ENCODE measurements around the gene KBTBD13. TPM values are rescaled to one million over a fixed set of nuclear protein-coding genes. Genes with fewer than 3 reads are reported as not detected.
"Not testable (repeated sequence)": the region's sequence is repeated elsewhere in the genome, so short reads cannot be mapped to it uniquely, and the experiment has no call there.

The KBTBD13 gene
- total RNA-seq, 1 donor from 2014 or later: not detected

DNA sequence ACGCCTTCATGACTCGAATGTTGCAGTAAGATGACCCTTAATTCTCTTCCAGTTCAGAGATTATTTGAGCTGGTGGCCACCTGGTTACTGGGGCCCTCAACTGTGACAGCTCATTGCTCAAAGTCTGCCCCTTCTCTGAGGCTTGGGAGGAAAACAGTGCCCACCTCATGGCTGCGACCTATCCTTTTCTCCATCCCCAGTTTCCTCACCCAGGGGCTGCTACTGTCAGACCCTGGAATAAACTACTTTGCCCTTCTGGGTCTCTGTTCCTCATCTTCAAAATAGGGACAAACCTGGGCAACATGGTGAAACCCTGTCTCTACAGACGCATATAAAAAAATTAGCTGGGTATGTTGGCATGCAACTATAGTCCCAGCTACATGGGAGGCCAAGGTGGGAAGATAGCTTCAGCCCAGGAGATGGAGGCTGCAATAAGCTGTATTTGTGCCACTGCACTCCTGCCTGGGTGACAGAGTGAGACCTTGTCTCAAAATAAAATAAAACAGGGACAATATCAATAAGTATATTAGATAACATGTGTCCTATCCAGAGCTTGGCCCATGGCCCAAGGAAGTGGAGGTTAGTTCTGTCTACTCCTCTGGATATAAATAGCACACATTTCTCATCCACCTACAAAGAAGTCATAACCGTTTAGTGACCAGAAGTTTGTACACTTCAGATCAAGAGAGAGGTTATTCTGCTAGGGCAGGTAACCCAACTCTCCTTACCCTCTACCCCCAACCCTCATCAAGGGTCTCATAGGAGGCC, 6.6 kb upstream of the KBTBD13 start:
- DNase-seq: no peak

DNA sequence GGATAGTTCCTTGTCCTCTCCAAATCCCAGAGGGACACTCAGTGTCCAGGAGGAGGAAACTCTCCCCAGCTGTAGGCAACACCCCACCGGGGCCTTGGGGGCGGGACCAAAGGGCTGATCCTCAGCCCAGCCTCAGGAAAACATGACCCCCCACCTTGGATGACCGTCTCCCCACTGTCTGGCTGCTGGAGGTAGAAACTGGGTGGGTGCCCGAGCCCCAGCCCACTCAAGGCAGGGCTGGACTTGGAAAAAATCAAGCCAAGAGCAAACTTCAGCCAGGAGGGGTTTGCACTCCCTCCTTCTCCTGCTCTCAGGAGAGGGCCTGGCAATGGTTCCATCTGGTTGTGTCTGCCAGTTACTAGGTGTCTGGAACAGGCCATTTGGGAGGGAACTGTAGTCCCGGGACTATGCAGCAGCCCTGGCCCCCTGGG, 5.2 kb upstream of the KBTBD13 start:
- no peak for DNase-seq

DNA sequence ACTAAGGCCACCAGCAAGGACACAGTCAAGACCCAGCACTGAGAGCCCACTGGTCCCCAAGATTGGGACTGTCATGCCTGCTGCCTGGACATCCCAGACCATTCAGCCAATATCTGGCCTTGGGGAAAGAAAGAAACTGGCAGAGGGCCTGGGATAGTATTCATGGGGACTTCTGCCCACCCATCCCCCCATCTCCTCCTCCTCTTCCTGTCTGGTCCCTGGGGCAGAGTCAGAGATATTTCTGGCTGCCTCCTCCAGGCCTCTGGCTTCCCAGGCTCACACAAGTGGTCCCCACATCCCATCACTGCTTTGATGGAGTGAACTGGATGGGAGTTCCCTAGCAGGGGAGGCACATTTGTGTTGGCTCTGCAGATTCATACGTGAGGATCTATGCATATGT, 4.5 kb upstream of the KBTBD13 start:
- DNase-seq: no peak

DNA sequence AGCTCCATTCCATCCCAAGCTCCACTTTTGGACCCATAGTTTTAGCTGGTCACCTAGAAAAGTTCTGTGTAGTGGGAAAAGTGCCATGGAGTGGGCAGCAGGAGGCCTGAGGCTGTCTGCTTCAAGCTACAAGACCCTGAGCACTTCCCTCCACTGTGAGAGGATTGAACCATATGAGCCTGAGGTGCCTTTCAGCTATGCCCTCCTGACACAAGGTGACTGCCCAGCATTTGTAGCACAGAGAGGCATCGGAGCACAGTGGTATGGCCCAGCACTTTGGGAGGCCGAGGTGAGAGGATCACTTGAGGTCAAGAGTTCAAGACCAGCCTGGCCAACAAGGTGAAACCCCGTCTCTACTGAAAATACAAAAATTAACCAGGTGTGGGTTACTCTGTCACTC, 3.9 kb upstream of the KBTBD13 start:
- no peak for DNase-seq

DNA sequence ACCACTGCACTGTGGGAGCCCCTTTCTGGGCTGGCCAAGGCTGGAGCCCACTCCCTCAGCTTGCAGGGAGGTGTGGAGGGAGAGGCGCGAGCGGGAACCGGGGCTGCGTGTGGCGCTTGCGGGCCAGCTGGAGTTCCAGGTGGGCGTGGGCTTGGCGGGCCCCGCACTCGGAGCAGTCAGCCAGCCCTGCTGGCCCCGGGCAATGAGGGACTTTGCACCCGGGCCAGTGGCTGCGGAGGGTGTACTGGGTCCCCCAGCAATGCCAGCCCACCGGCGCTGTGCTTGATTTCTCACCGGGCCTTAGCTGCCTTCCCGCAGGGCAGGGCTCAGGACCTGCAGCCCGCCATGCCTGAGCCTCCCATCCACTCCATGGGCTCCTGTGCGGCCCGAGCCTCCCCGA, 1.6 kb upstream of the KBTBD13 start:
- DNase-seq: not testable (repeated sequence)

DNA sequence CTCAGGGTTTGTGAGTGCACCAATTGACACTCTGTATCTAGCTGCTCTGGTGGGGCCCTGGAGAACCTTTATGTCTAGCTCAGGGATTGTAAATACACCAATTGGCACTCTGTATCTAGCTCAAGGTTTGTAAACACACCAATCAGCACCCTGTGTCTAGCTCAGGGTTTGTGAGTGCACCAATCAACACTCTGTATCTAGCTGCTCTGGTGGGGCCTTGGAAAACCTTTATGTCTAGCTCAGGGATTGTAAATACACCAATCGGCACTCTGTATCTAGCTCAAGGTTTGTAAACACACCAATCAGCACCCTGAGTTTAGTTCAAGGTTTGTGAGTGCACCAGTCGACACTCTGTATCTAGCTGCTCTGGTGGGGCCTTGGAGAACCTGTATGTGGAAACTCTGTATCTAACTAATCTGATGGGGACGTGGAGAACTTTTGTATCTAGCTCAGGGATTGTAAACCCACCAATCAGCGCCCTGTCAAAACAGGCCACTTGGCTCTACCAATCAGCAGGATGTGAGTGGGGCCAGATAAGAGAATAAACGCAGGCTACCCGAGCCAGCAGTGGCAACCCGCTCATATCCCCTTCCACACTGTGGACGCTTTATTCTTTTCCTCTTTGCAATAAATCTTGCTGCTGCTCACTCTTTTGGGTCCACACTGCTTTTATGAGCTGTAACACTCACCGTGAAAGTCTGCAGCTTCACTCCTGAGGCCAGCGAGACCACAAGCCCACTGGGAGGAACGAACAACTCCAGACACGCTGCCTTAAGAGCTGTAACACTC, 745 bp upstream of the KBTBD13 start:
- DNase-seq: not testable (repeated sequence)

DNA sequence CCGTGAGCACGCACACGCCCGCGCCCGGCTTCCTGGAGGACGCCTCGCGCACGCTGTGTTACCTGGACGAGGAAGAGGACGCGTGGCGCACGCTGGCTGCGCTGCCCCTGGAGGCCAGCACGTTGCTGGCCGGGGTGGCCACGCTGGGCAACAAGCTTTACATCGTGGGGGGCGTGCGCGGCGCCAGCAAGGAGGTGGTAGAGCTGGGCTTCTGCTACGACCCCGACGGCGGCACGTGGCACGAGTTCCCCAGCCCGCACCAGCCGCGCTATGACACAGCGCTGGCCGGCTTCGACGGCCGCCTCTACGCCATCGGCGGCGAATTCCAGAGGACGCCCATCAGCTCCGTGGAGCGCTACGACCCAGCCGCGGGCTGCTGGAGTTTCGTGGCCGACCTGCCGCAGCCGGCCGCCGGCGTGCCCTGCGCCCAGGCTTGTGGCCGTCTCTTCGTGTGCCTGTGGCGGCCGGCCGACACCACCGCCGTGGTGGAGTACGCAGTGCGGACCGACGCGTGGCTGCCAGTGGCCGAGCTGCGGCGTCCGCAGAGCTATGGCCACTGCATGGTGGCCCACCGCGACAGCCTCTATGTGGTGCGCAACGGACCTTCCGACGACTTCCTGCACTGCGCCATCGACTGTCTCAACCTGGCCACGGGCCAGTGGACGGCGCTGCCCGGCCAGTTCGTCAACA, 890 bp downstream of the KBTBD13 start:
- no peak for DNase-seq

DNA sequence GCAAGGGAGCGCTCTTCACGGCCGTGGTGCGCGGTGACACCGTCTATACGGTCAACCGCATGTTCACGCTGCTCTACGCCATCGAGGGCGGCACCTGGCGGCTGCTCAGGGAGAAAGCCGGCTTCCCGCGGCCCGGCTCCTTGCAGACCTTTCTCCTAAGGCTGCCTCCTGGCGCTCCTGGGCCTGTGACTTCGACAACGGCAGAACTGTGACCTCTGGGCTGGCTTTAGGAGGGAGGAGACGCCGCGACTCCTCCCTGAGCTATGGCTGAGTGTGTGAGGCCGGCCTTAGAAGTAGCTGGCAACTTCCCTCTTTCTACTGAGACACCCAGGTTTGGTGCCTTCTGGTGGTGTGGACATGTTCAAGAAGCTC, 1.4 kb downstream of the KBTBD13 start:
- DNase-seq: peak; percentile 83

DNA sequence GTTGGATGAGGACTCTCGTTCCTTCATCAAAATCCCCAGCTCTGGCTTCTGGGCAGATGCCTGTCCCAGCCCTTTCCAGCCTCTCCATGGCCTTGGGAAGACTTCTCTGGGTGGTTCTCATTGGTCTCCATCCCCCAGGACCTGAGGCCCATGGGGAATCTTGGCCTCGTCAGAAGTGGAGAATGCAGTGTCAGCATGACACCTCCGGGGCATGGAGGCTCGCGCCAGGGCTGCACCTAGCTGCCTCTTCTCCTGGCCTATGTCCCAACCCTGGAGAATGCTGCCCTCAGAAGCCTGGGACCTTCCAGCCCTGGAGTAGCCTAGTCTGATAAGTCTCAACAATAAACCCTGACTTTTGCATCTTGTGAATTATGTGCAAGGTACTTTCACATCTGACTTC, 3.0 kb downstream of the KBTBD13 start:
- DNase-seq: no peak

DNA sequence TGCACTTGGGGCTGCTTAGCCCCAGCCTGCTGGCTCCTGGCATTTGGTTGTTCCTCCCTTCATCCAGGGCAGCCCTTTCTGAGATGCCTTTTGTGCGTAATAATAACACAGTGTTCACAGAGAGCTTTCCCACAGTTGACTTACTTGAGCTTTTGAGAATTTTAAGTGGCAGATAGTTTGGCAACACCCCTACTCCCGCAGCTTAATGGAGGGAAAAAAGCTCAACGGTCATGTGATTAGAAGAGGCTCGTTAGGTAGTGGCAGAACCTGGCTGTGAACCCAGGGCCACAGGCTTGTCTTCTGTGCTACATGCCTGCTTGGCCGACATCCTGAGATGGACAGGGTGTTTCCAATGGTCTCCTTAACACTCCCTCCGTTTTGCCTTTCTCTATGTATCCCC, 4.7 kb downstream of the KBTBD13 start:
- DNase-seq: no peak

DNA sequence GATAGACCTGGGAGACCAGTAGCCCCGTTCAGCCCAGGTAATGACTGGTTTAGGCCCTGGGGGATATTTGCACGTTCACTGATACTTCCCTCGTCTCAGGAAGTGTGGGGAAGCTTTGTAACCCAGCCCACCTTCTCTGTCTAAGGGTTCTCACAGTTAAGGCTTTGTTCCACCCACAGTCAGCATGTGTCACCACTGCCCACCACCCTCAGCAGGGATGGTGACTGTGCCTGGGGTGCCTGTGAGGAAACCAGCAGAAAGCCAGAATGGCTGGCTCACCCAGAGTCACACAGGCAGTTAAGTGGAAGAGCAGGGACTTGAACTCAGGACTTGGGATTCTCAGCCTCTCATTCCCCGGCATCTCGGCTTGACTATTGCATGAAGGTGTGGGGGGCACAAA, 5.2 kb downstream of the KBTBD13 start:
- DNase-seq: no peak

DNA sequence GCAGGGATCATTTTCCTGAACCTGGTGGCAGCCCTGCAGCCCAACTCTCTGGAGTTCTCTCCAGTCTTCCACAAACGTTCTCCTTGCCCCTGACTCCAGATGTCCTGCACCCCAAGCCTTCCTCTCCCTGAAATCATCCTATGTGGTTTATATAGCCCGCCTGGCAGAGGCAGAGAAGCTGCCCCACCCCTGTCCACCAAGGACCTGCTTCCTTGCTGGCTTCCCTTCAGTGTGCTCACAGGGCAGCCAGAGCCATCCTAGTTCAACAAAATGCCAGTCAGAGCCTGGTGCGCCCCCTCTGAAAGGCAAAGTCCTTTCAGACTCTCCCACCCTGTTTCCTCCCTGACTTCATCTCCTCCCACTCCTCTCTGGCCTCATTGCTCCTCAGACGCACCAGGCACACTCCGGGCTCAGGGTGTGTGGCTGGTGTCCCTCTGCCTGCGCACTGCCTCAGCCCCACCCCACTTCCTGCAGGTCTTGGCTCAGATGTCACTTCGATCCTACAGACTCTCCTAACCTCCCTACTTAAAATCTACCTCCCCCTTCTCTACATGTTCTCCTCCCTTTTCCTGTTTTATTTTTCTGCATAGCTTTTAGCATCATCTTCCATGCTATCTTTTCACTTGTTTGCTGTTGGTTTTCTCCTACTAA, 5.9 kb downstream of the KBTBD13 start:
- no peak for DNase-seq

DNA sequence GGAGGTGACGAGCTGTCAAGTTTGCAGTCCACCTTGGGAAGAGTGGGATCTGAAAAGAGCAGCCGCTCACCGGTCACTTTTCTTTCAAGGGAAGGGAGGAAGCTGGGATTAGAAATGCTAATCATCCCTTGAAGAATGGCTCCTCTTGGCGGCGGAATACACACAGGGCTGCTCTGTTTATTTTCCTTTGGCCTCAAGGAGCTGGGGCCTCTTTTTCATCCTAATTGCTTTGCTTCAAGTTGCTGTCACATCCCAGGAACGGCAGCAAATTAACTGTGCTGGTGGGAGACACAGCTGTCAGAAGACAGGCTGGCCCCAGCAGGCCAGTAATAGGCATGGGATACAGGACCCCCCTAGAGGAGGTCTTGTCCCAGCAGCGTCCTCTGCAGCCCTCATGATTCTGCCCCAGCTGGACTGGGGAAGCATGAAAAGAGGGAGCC, 6.7 kb downstream of the KBTBD13 start:
- no peak for DNase-seq

DNA sequence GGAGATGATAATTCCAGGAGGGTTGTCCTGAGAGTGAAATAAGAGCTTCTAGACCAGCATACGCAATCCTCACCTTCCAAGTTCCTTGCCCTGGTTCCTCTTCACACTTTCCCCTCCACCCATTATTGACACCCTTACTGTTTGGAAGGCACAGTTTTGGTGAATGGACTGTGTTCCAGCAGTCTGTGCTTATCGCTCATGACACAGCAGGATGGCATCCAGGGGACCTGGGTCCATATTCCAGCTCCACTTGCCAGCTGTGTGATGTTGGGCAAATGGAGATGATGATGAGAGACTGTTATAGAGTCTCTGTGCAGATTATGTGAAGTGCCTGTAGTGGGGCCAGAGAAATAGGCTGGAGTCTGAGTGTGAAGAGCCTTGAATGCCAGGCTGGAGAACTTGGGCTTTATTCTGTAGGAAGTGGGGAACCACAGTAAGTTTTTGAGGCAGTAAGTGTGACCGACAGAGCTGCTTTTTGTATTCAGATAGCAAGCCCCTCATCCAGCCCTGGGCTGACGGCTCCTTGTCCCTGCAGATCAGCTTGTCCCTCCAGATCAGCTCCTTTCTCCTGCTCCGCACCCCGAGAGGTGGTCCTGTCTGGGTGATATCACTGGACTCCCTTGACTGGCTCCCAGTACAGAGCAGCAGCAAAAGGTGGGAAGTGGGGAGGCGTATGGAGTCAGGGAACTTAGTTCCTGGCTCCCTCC, 8.1 kb downstream of the KBTBD13 start:
- no peak for DNase-seq

DNA sequence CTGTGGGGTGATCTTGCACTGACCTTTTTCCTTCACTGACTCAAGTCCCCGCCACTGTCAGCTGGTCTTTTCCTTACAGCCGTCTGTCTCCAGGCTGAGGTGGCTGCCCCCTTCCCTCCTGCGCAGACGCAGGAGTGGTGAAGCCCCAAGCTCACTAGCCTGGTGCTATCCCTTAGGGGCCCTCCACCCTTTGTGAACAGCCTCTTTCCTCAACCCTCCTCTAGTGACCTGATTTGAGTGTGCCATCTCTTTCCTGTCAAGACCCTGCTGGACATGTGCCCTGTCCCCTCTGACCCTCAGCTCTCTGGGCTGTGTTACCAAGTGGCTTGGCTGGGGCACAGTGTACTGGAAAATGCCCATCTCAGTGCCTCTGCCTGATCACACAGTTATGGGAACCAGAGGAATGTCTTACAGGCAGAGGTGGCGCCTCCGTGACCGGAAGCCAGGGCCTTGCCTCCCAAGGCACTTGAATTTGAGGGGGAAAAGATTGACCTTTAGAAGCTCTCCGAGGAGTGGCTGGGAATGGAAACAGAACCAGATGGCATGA, 8.7 kb downstream of the KBTBD13 start:
- DNase-seq: no peak

DNA sequence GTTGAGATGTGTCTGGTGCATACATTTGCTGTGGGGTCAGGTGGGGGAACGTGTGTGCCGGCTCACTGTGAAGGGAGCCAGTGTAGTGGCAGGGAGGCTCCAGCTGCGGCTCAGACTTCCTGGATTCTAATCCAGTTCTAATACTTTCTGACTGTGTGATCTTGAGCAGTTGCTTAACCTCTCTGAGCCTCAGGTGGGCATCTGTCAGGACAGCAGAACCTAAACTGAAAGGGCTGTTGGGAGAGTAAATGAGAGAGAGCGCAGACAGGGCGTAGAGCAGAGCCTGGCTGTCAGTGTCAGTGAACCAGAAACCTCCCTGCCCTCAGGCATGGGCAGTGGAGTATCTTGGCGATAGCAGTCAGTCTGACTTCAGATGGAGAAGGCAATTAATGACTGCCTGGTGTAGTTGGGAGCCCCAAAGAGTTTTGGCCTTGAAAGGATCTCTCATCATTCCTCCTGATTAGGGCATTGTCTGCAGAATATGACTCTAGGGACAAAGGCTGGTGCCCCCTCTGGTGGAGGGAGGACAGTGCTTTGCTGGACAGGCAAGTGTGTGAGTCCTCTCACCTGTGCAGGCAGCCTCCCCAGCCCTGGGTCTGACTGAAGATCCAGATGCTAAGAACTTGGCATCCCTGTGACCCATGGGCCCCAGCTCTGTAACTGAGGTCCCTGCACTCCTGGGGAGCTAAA, 9.6 kb downstream of the KBTBD13 start:
- DNase-seq: peak; percentile 52

DNA sequence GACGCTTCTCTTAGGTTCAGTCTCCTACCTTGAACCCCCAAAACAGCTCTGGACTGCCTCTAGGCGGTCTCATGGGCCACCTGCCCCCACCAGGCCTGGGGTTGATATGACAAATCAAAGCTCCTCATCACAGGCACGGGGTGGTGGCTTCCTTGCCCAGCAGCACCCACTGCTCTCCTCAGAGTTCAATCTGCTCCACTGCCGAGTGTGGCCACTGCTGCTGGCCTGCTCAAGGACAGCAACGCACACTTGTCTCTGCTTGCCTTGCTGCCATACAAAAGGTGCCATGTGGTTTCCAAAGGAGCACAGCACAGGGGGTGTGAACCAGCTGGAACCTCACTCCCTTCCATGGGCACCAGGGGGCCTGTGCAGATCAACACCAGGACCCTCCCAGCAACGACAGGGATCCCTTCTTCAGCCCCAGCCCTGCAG, 10.2 kb downstream of the KBTBD13 start:
- peak; percentile 31 for DNase-seq

DNA sequence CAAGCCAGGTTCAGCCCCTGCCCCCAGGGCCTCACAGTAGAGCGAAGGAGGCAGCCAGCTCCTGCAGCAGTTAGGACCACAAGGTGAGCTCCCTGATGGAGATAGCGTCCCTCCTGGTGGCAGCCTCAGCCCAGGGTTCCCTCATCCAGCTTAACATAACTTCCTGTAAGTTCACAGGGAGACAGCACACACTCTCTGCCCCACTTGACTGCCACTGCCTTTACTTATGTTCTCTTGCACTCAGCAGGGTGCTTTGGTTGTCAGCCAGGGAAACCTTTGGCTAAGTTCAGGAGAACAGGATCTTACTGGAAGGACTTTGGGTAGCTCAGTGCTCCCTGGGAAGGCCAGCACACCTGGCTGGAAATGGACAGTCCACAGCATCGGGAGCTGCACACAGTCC, 10.9 kb downstream of the KBTBD13 start:
- DNase-seq: no peak

DNA sequence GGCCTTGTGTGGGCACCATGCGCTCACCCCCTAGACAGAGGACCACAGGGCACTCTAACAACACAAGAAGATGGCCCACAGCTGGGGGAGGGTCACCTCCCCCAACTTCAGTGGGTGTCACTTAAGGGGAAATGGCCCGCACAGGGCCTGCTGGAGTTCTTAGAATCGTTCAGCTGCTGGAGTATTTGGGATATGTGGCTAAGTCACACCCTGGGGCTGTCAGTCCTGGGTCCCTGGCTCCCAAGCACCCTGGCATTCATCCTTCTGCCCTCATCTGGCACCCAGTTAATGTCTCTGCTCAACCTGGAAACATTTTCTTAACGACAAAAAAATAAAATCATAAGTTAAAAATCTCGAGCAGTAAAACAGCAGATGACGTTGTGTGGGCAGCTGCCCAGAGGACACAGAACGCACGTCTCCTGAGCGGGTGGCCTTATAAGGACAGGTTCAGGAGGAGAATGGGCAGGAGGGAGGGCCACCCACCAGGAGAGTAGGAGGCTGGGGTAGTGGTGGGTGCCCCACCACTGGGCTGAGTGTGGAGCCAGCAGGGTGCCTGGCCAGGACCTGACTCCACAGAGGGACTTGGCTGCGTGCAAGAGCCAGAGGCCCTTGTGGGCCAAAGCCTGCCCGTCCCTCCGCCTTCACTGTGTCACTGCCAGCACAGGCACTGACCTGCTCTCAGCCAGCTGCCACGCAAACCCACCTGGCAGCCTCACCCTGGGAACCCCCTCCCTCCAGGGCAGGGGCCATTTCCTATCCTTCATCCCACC, 11.5 kb downstream of the KBTBD13 start:
- DNase-seq: no peak

DNA sequence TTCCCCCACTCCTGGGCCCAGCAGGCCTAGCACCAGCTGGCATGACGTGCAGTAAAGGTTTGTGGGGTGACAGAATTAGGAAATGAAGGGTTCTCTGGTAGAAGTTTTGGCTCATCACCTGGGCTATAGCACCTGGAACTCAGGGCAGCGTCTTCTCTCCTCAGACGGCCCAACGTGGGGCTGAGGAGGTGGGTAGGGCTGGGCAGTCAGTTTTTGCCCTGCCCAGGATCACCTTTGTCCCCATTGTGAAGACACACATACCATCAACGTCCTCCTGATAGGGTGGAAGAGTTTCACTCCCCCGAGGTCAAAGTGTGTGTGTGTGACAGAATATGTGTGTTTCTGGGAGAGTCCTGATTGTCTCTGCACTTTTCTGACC, 12.1 kb downstream of the KBTBD13 start:
- no peak for DNase-seq

Measured in dermis blood vessel endothelial cell (primary cell).